IMR-90 (cell line): ENCODE measurements around the gene GPR179. TPM values are rescaled to one million over a fixed set of nuclear protein-coding genes. Genes with fewer than 3 reads are reported as not detected.

ENCODE experiments used
- ATAC-seq: fragments of 200-7000 bp; cut with Tn5 transposase; 2 replicates; pipeline ENCODE4 v1.9.1; 2020; ENCODE audit warnings: low read depth, mild to moderate bottlenecking, moderate library complexity
- BruUV-seq: library from RNA; stranded (reverse); fragments of 400-500 nt; replicated peaks from 2 replicates; lab custom pipeline; 2021; lab: Mats Ljungman, UMichigan
- CTCF ChIA-PET: fragments of 300-600 bp; formaldehyde crosslinking; extraction: SDS; loops from one replicate; lab custom pipeline; 2021; ENCODE audit warnings: antibody characterized with exemption; lab: Yijun Ruan, JAX
- POLR2A ChIA-PET: fragments of 300-600 bp; sonication (Branson Sonifier 250); formaldehyde crosslinking; loops from one replicate; lab custom pipeline; 2022; ENCODE audit warnings: antibody characterized with exemption; ENCODE audit not compliant: unreplicated experiment; lab: Charles Lee
- DNase-seq: peaks from one replicate; pipeline ENCODE4 v3.0.0; 2013
- H2AFZ ChIP-seq: replicated peaks from 2 replicates; pipeline ENCODE3; 2013; ENCODE audit warnings: low read length, mild to moderate bottlenecking; ENCODE audit not compliant: poor library complexity
- H2AK5ac ChIP-seq: 2 replicates; pipeline ENCODE4 v1.6.1; 2013; ENCODE audit warnings: low read depth, low read length, inconsistent platforms
- H2AK9ac ChIP-seq: replicated peaks from 2 replicates; pipeline ENCODE3; 2013; ENCODE audit warnings: mild to moderate bottlenecking, low read depth, low read length, moderate library complexity; ENCODE audit not compliant: poor library complexity
- H2BK120ac ChIP-seq: 2 replicates; pipeline ENCODE4 v1.6.1; 2013; ENCODE audit warnings: low read depth, low read length, inconsistent platforms
- H2BK15ac ChIP-seq: 3 replicates; pipeline ENCODE4 v1.6.1; 2013; ENCODE audit warnings: low read depth, low read length, inconsistent platforms
- H2BK20ac ChIP-seq: 2 replicates; pipeline ENCODE4 v1.6.1; 2013; ENCODE audit warnings: low read depth, mild to moderate bottlenecking, inconsistent platforms, low read length, moderate library complexity
- H2BK5ac ChIP-seq: 2 replicates; pipeline ENCODE4 v1.6.1; 2013; ENCODE audit warnings: mild to moderate bottlenecking, low read depth, low read length, inconsistent platforms; ENCODE audit not compliant: poor library complexity, severe bottlenecking
- H3K14ac ChIP-seq: replicated peaks from 2 replicates; pipeline ENCODE4 v1.6.1; 2013; ENCODE audit warnings: low read depth, low read length, inconsistent platforms
- H3K18ac ChIP-seq: 2 replicates; pipeline ENCODE4 v1.6.1; 2013; ENCODE audit warnings: low read depth, low read length, control low read depth
- H3K23ac ChIP-seq: 2 replicates; pipeline ENCODE4 v1.6.1; 2013; ENCODE audit warnings: low read depth, low read length, inconsistent platforms
- H3K27ac ChIP-seq: 2 replicates; pipeline ENCODE4 v1.5.1; 2013; ENCODE audit warnings: mild to moderate bottlenecking, control low read depth, low read length; ENCODE audit not compliant: insufficient read depth
- H3K27me3 ChIP-seq: 2 replicates; pipeline ENCODE4 v1.6.1; 2013; ENCODE audit warnings: low read length; ENCODE audit not compliant: control insufficient read depth, insufficient read depth
- H3K36me3 ChIP-seq: 2 replicates; pipeline ENCODE4 v1.6.1; 2013; ENCODE audit warnings: low read length, mixed read lengths; ENCODE audit not compliant: control insufficient read depth, insufficient read depth
- H3K4ac ChIP-seq: 2 replicates; pipeline ENCODE4 v1.6.1; 2013; ENCODE audit warnings: low read depth, low read length, inconsistent platforms
- H3K4me1 ChIP-seq: 2 replicates; pipeline ENCODE4 v1.6.1; 2013; ENCODE audit warnings: low read length, mixed read lengths; ENCODE audit not compliant: control insufficient read depth, insufficient read depth
- H3K4me2 ChIP-seq: 2 replicates; pipeline ENCODE4 v1.6.1; 2013; ENCODE audit warnings: low read depth, mild to moderate bottlenecking, control low read depth, low read length, moderate library complexity
- H3K4me3 ChIP-seq: 2 replicates; pipeline ENCODE4 v1.5.1; 2013; ENCODE audit warnings: low read depth, mild to moderate bottlenecking, control low read depth, low read length, moderate library complexity; ENCODE audit not compliant: insufficient read depth
- H3K56ac ChIP-seq: 2 replicates; pipeline ENCODE4 v1.6.1; 2013; ENCODE audit warnings: low read length, inconsistent platforms; ENCODE audit not compliant: insufficient read depth; ENCODE audit errors: extremely low read depth
- H3K79me1 ChIP-seq, 2 experiments: 2 replicates each; pipeline ENCODE4 v1.6.1; 2013; ENCODE audit warnings: low read length in 2 of 2, inconsistent platforms in 1 of 2, low read depth in 1 of 2
- H3K9ac ChIP-seq: 2 replicates; pipeline ENCODE4 v1.6.1; 2013; ENCODE audit warnings: low read depth, low read length, control low read depth
- H3K9me1 ChIP-seq: 2 replicates; pipeline ENCODE4 v1.6.1; 2013; ENCODE audit warnings: low read length, inconsistent platforms; ENCODE audit not compliant: insufficient read depth
- H3K9me3 ChIP-seq: 2 replicates; pipeline ENCODE4 v1.6.1; 2013; ENCODE audit warnings: low read length; ENCODE audit not compliant: control insufficient read depth, insufficient read depth
- H4K20me1 ChIP-seq: 2 replicates; pipeline ENCODE4 v1.6.1; 2013; ENCODE audit warnings: low read length, inconsistent platforms; ENCODE audit not compliant: insufficient read depth
- H4K5ac ChIP-seq: 2 replicates; pipeline ENCODE4 v1.6.1; 2013; ENCODE audit warnings: mild to moderate bottlenecking, low read depth, low read length, control low read depth
- H4K8ac ChIP-seq, 2 experiments: 2 replicates each; pipeline ENCODE4 v1.6.1; 2013; ENCODE audit warnings: low read depth in 2 of 2, low read length in 2 of 2, control low read depth in 1 of 2, inconsistent platforms in 1 of 2
- H4K91ac ChIP-seq: 2 replicates; pipeline ENCODE4 v1.6.1; 2013; ENCODE audit warnings: low read depth, low read length, inconsistent platforms; ENCODE audit not compliant: insufficient read depth
- BHLHE40 ChIP-seq: fragments of 150-350 bp; IDR thresholded peaks from 2 replicates; pipeline ENCODE4 v1.6.1; 2016; ENCODE audit warnings: mild to moderate bottlenecking, low read depth, low read length
- CEBPB ChIP-seq: IDR thresholded peaks from 2 replicates; pipeline ENCODE4 v1.6.1; 2012; ENCODE audit warnings: low read depth, low read length, improper control_type of control experiment
- CHD1 ChIP-seq: IDR thresholded peaks from 2 replicates; pipeline ENCODE4 v1.6.1; 2012; ENCODE audit warnings: low read depth, low read length, improper control_type of control experiment
- FOS ChIP-seq: fragments of 150-350 bp; IDR thresholded peaks from 2 replicates; pipeline ENCODE4 v1.6.1; 2016; ENCODE audit warnings: low read depth, low read length
- MAFK ChIP-seq: IDR thresholded peaks from 2 replicates; pipeline ENCODE4 v1.6.1; 2012; ENCODE audit warnings: low read depth, low read length, improper control_type of control experiment
- MAZ ChIP-seq: IDR thresholded peaks from 2 replicates; pipeline ENCODE4 v1.6.1; 2012; ENCODE audit warnings: low read depth, mild to moderate bottlenecking, low read length, improper control_type of control experiment, moderate library complexity, borderline replicate concordance
- MXI1 ChIP-seq: IDR thresholded peaks from 2 replicates; pipeline ENCODE4 v1.6.1; 2012; ENCODE audit warnings: low read depth, mild to moderate bottlenecking, low read length, moderate library complexity, borderline replicate concordance
- NFE2L2 ChIP-seq: fragments of 150-350 bp; IDR thresholded peaks from 2 replicates; pipeline ENCODE4 v1.6.1; 2016; ENCODE audit warnings: low read depth, mild to moderate bottlenecking, low read length
- POLR2A ChIP-seq: IDR thresholded peaks from 2 replicates; pipeline ENCODE4 v1.6.1; 2012; ENCODE audit warnings: mild to moderate bottlenecking, low read depth, low read length
- RAD21 ChIP-seq: IDR thresholded peaks from 2 replicates; pipeline ENCODE4 v1.6.1; 2012; ENCODE audit warnings: low read length, improper control_type of control experiment
- RCOR1 ChIP-seq: IDR thresholded peaks from 2 replicates; pipeline ENCODE4 v1.6.1; 2012; ENCODE audit warnings: mild to moderate bottlenecking, low read length, improper control_type of control experiment; ENCODE audit not compliant: insufficient replicate concordance
- RFX5 ChIP-seq: IDR thresholded peaks from 2 replicates; pipeline ENCODE4 v1.8.0; 2012; ENCODE audit warnings: low read depth, mild to moderate bottlenecking, low read length, moderate library complexity
- SMC3 ChIP-seq: fragments of 150-350 bp; IDR thresholded peaks from 2 replicates; pipeline ENCODE4 v1.6.1; 2016; ENCODE audit warnings: low read depth, mild to moderate bottlenecking, antibody characterized with exemption, low read length, moderate library complexity
- WGBS, 2 experiments: methylation state at CpG; one replicate each; pipeline versions ENCODE4 v1.1.5 to v1.1.7; 2013; ENCODE audit warnings: missing lambda C conversion rate in 2 of 2; ENCODE audit not compliant: insufficient read length in 1 of 2; ENCODE audit errors: extremely low coverage in 2 of 2; 5-methylcytosine and 5-hydroxymethylcytosine counted together
- dilution Hi-C: fragments of 300-500 bp; cut with HindIII; formaldehyde crosslinking; loops from one replicate; pipeline ENCODE4 v1.14.3; 2018; ENCODE audit warnings: low sequenced_read_pairs; ENCODE audit not compliant: unreplicated experiment
- in situ Hi-C: fragments of 300-500 bp; cut with MboI; formaldehyde crosslinking; loops from 3 replicates; pipeline ENCODE4 v1.14.3; 2019; ENCODE audit warnings: low sequenced_read_pairs, inconsistent platforms, mixed read lengths
- intact Hi-C: fragments of 100-400 bp; cut with micrococcal nuclease; formaldehyde crosslinking; loops from 2 replicates; pipeline ENCODE4 v1.10.0; 2022
- polyA plus RNA-seq, 3 experiments: library from polyadenylated mRNA; depleted of rRNA; stranded (reverse); fragments of >200 nt; gene quantifications; 2 replicates each; pipeline ENCODE4 v1.2.3, GENCODE V29; 2012; ENCODE audit warnings: low replicate concordance in 1 of 3
- total RNA-seq: library from RNA; depleted of rRNA; stranded (reverse); fragments of >200 nt; gene quantifications from 2 replicates; pipeline ENCODE4 v1.2.3, GENCODE V29; 2012
- TF ChIP-seq, protein P1 (sequence below): fragments of 150-350 bp; IDR thresholded peaks from 2 replicates; pipeline ENCODE4 v1.6.1; 2016; ENCODE audit warnings: low read depth, mild to moderate bottlenecking, low read length, moderate library complexity, borderline replicate concordance
- TF ChIP-seq, protein P2 (sequence below): fragments of 150-350 bp; IDR thresholded peaks from 2 replicates; pipeline ENCODE4 v1.6.1; 2017; ENCODE audit warnings: mild to moderate bottlenecking, antibody characterized with exemption, low read length, low read depth
- TF ChIP-seq, protein P3 (sequence below): conservative IDR thresholded peaks from 2 replicates; pipeline ENCODE4 v1.5.1; 2012; ENCODE audit warnings: mild to moderate bottlenecking, low read depth, low read length, improper control_type of control experiment

GPR179 gene
- total and polyA plus RNA-seq, 2 of the 4 experiments (the other 2 are of a cell fraction) = not detected

DNA sequence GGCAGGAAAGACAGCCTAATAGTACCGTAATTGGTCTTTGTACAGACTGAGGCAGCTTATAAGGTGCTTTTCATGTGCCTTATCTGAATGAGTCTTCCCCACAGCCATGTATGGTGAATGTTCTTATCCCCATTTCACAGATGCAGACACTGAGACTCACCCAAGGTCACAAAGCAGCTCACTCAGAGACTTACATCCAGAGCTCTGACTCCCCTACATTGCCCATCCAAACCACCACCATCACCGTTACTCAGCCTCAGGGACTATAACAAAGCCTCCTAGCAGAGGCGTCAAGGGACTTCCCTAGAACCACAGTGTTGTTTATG lies 627 bp upstream of the GPR179 start:
- BruUV-seq = no TSS peak
- no peaks in the 10 kb centered on the region for H4K20me1 ChIP-seq
- no peak for DNase-seq
- no peak overlapping the region for H3K4me2 ChIP-seq
- CTCF ChIA-PET = no interaction called here
- no peak overlapping the region for H3K9ac ChIP-seq
- H2AFZ ChIP-seq = no peak overlapping the region
- H3K79me1 ChIP-seq = no peaks in the 10 kb centered on the region
- no peak overlapping the region for H4K91ac ChIP-seq
- no peak overlapping the region for H3K56ac ChIP-seq
- H3K27ac ChIP-seq = no peak overlapping the region
- no peak overlapping the region for H3K23ac ChIP-seq
- no peak overlapping the region for H2AK9ac ChIP-seq
- TF ChIP-seq NFE2L2 (no peak), MAZ (no peak), MXI1 (no peak), POLR2A (no peak), FOS (no peak), RFX5 (no peak), SMC3 (no peak), RAD21 (no peak), CHD1 (no peak), RCOR1 (no peak), MAFK (no peak), CEBPB (no peak), BHLHE40 (no peak)
- TF ChIP-seq, protein P1, sequence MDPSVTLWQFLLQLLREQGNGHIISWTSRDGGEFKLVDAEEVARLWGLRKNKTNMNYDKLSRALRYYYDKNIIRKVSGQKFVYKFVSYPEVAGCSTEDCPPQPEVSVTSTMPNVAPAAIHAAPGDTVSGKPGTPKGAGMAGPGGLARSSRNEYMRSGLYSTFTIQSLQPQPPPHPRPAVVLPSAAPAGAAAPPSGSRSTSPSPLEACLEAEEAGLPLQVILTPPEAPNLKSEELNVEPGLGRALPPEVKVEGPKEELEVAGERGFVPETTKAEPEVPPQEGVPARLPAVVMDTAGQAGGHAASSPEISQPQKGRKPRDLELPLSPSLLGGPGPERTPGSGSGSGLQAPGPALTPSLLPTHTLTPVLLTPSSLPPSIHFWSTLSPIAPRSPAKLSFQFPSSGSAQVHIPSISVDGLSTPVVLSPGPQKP = no peak
- TF ChIP-seq, protein P2, sequence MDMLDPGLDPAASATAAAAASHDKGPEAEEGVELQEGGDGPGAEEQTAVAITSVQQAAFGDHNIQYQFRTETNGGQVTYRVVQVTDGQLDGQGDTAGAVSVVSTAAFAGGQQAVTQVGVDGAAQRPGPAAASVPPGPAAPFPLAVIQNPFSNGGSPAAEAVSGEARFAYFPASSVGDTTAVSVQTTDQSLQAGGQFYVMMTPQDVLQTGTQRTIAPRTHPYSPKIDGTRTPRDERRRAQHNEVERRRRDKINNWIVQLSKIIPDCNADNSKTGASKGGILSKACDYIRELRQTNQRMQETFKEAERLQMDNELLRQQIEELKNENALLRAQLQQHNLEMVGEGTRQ = no peak
- TF ChIP-seq, protein P3, sequence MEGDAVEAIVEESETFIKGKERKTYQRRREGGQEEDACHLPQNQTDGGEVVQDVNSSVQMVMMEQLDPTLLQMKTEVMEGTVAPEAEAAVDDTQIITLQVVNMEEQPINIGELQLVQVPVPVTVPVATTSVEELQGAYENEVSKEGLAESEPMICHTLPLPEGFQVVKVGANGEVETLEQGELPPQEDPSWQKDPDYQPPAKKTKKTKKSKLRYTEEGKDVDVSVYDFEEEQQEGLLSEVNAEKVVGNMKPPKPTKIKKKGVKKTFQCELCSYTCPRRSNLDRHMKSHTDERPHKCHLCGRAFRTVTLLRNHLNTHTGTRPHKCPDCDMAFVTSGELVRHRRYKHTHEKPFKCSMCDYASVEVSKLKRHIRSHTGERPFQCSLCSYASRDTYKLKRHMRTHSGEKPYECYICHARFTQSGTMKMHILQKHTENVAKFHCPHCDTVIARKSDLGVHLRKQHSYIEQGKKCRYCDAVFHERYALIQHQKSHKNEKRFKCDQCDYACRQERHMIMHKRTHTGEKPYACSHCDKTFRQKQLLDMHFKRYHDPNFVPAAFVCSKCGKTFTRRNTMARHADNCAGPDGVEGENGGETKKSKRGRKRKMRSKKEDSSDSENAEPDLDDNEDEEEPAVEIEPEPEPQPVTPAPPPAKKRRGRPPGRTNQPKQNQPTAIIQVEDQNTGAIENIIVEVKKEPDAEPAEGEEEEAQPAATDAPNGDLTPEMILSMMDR = no peak
- no peaks in the 10 kb centered on the region for H3K9me1 ChIP-seq
- no peaks in the 10 kb centered on the region for H3K9me3 ChIP-seq
- no peaks in the 10 kb centered on the region for H3K4me1 ChIP-seq
- H2BK120ac ChIP-seq = no peak overlapping the region
- no peak for ATAC-seq
- in situ Hi-C loops (no loop called here), dilution Hi-C loops (no loop called here), intact Hi-C loops (no loop called here)
- no peak overlapping the region for H3K14ac ChIP-seq
- H2AK5ac ChIP-seq = no peak overlapping the region
- POLR2A ChIA-PET = no interaction called here
- peaks cover 23% of the 10 kb centered on the region for H3K27me3 ChIP-seq
- no CpG with 5 or more reads among the region's 3 CpGs for WGBS, 2 experiments
- no peak overlapping the region for H3K18ac ChIP-seq
- no peak overlapping the region for H3K4ac ChIP-seq
- no peaks in the 10 kb centered on the region for H3K36me3 ChIP-seq
- H4K5ac ChIP-seq = no peak overlapping the region
- H2BK15ac ChIP-seq = no peak overlapping the region
- H3K4me3 ChIP-seq = no peak overlapping the region
- H2BK5ac ChIP-seq = no peak overlapping the region
- no peak overlapping the region for H4K8ac ChIP-seq
- H2BK20ac ChIP-seq = no peak overlapping the region
